ES-I3 (cell line): Measurements from ENCODE around the gene SLC4A11.

ENCODE experiments used
- H3K36me3 ChIP-seq: 2 replicates; pipeline ENCODE4 v1.6.1; 2013; ENCODE audit warnings: mild to moderate bottlenecking, low read length, control low read depth, moderate library complexity; ENCODE audit not compliant: insufficient read depth
- H3K4me1 ChIP-seq: 2 replicates; pipeline ENCODE4 v1.6.1; 2013; ENCODE audit warnings: mild to moderate bottlenecking, control low read depth, low read length; ENCODE audit not compliant: insufficient read depth
- H3K9ac ChIP-seq: 2 replicates; pipeline ENCODE4 v1.6.1; 2013; ENCODE audit warnings: low read depth, mild to moderate bottlenecking, low read length, moderate library complexity
- H3K9me3 ChIP-seq: 2 replicates; pipeline ENCODE4 v1.6.1; 2013; ENCODE audit warnings: mild to moderate bottlenecking, low read length, moderate library complexity; ENCODE audit not compliant: control insufficient read depth, insufficient read depth

The SLC4A11 gene

GRCh38 chr20:3239867-3240775, 1.1 kb upstream of the SLC4A11 start:
- no peaks in the 10 kb centered on the region for H3K36me3 ChIP-seq
- no peaks in the 10 kb centered on the region for H3K9me3 ChIP-seq
- H3K9ac ChIP-seq = peak overlapping the region; percentile 77
- peaks cover 11% of the 10 kb centered on the region; the same call in 1 of the 2 replicates for H3K4me1 ChIP-seq

DNA sequence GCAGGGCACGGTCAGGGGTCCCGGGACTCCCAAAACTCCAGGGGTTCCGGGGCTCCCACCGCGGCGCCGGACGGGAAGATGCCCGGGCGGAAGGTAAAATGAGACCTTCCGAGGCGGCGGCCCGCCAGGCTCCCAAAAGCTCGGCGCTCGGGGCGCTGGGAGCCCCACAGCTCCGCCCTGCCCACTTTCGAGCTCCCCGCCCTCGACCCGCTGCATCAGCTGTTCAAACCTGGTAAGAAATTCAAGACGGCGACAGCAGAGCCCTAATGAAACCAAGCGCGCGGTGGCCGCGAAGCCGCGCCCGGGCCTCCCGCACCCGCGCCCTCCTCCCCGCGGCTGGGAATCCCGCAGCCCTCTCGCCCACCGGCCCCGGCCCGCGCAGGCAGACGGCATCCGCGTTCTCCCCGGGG, 369 bp downstream of the SLC4A11 start:
- no peaks in the 10 kb centered on the region for H3K9me3 ChIP-seq
- H3K36me3 ChIP-seq = no peaks in the 10 kb centered on the region; the same call in 1 of the 2 replicates
- peaks cover 11% of the 10 kb centered on the region; the same call in 1 of the 2 replicates for H3K4me1 ChIP-seq
- peak overlapping the region; percentile 77 for H3K9ac ChIP-seq

DNA sequence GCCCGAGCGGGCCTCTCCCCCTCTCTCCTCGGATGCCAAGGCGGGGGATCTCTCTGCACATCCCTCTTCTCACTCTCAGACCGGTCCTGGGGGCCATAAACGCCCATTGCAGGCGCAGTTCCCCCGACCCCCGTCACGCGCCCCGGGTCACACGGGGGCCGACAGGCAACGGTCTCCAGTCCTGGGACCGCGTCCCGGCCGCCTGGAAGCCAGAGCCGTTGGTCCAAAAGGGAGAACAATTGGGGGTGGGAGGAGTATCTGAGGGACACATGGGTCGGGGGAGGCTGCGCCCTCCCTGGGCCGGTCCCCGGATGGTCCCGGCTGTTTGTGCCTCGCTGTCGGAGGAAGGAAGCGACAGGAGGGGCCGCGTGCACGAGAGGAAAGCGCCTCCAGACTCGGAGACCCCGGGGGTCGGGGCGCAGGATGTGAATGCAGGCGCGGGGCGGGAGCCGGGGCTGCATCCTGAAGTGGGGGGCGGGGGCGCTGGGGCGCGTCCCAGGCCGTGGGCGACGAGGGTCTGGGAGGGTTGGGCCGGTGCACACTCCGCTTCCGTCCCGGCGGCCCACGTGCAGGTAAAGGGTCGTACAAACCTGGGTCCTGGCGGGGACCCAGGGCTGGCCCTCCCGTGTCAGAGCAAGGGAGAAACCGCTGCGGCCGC, 903 bp downstream of the SLC4A11 start:
- Histone ChIP-seq H3K9ac (peak overlapping the region; percentile 77), H3K4me1 (peaks cover 11% of the 10 kb centered on the region; the same call in 1 of the 2 replicates), H3K9me3 (no peaks in the 10 kb centered on the region), H3K36me3 (no peaks in the 10 kb centered on the region; the same call in 1 of the 2 replicates)

DNA sequence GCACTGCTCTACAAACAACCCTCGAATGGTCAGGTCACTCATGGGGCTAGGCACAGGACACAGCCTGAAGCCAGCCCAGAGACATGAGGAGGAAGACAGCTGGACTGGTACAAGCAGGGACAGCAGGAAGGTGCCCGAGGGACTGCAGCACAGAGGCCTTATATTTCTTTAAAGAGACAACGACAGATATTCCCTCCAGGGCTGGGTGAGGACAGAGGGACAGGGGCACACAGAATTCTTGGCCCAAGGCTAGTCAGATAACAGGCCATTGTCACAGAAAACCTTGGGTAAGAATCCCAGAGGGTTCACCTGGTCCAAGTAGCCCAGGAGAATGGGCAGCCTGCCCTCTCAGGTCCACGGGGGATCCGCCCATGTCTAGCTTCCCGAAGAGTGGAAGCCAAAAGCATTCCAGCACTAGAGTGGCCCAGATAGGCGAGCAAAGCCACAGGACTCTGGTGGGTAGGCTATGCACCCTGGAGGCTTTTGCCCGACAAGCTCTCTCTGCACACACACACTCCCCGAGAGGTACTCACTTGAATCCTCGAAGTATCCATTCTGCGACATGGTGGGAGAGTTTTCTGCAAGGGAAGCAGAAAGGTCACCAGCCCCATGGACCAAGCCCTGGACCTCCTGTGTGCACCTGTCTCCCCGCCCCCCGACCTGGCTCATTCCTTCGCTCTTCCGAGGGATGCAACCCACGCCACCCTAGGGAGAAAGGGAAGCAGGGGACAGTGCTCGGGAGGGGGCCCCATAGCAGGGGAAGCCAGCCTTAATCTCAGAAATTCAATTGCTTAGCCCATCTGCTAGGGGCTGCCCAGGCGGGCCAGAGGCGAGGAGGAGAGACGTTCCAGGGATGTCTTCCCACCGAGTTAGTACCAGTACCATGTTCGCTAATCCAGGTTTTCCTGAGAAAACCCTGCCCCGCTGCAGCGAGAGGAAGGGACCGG, 1.7 kb downstream of the SLC4A11 start:
- Histone ChIP-seq H3K9ac (peak overlapping the region; percentile 77), H3K9me3 (no peaks in the 10 kb centered on the region), H3K4me1 (peaks cover 11% of the 10 kb centered on the region; the same call in 1 of the 2 replicates), H3K36me3 (no peaks in the 10 kb centered on the region; the same call in 1 of the 2 replicates)

DNA sequence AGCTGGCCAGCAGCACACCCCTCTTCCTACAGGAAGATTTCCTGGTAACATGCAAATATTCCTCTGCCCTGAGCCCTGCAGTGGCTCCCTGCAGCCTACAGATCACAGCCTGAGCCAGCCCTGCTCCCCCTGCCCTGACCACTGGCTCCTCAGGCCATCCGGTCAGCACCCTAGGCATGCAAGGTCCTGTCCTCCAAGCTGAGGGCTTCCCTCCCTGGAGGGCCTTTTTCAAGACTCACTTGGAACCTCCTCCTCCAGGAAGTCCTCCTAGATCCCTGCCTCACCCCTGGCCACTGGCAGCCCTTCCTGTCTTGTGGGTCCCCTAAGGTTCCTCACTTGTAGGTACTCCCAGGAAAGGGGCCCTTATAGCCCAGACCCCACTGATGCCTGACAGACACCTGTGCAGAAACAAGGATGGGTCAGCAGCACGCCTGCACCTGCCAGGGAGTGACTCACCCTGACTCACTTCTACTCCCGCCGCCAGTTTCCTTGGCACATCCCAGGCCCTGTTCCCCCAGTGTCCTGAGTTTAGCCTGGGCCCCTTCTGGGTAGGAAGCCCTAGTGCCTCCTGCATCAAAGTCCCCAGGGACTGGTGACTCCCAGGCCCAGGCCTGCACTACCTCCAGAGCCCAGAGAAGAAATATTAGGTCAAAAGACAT, 3.2 kb downstream of the SLC4A11 start:
- H3K4me1 ChIP-seq = peaks cover 11% of the 10 kb centered on the region; the same call in 1 of the 2 replicates
- H3K9ac ChIP-seq = no peak overlapping the region

DNA sequence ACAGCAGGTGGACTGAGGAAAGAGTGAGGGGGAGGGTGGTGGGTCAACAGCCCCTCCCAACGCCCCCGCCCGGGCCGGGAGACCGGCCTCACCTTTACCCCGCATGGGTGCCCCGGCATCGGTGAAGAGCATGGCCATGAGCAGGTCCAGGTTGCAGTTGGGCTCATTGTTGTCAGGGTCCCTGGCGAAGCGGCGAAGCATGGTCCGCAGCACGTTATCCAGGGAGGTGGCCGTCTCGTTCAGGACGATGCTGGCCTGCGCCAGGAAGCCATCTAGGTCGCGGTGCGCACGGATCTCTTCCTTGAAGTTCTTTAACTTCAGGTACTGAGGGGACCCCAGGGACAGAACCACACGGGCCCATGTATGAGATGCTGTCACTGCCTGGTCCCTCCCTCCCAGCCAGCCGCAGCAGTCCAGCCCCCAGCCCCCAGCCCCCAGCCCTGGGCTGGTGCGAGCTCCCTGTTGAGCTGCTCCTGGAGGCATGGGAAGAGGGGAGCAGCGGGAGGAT, 4.9 kb downstream of the SLC4A11 start:
- Histone ChIP-seq H3K4me1 (0 out of 2 replicates have a peak, but pooled peaks cover 6% of the 10 kb centered on the region), H3K9me3 (no peaks in the 10 kb centered on the region), H3K9ac (no peak overlapping the region), H3K36me3 (no peaks in the 10 kb centered on the region; the same call in 1 of the 2 replicates)

More for the DNA sequence above, 3.2 kb downstream of the SLC4A11 start:
- no peaks in the 10 kb centered on the region; the same call in 1 of the 2 replicates for H3K36me3 ChIP-seq
- H3K9me3 ChIP-seq = no peaks in the 10 kb centered on the region

DNA sequence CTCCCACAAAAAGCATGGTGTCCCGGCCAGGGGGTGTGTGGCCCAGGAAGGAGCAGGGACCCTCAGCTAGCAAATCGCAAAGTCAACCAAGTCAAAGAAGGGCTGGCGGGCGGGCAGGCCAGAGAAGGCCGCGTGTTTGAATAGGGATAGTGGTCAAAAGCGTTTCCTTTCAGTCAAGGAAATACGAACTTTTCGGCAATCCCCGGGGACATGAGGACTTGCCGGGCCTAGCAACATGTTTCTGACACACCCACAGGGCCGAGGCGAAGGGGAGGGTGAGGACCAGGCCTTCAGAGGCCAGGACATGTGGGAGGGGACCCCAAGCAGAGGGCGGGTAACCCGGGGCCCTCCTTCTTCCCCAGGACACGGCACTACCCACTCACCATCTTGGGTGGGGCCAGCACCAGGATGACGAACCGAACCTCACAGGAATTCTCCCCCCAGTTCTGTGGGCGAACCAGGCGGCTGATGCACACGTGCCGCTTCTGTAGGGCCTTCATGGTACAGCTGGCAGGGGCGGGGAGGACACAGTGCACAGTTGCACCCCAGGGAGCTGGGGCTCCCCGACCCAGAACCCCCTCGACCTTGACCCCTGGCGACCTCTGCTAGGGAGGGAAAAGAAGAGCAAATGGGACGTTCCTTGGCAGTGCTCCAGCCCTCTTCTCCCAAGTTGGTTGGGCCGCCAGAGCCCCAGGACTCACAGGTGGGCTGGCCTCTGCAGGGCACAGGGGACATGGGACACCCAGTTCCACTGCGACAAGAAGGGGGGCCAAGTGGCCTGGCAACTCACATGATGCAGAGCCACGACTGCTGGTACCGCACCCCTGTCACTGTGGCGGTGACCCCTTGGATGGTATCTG, 5.6 kb downstream of the SLC4A11 start:
- Histone ChIP-seq H3K4me1 (0 out of 2 replicates have a peak, but pooled peaks cover 6% of the 10 kb centered on the region), H3K9ac (no peak overlapping the region), H3K36me3 (no peaks in the 10 kb centered on the region; the same call in 1 of the 2 replicates), H3K9me3 (no peaks in the 10 kb centered on the region)

- Histone ChIP-seq H3K9me3 (no peaks in the 10 kb centered on the region), H3K36me3 (no peaks in the 10 kb centered on the region; the same call in 1 of the 2 replicates), H3K4me1 (0 out of 2 replicates have a peak, but pooled peaks cover 2% of the 10 kb centered on the region), H3K9ac (no peak overlapping the region)
Measured at GRCh38 chr20:3231889-3232588, 7.0 kb downstream of the SLC4A11 start.

- no peak overlapping the region for H3K9ac ChIP-seq
- H3K9me3 ChIP-seq = no peaks in the 10 kb centered on the region
- no peaks in the 10 kb centered on the region; the same call in 1 of the 2 replicates for H3K36me3 ChIP-seq
- H3K4me1 ChIP-seq = no peaks in the 10 kb centered on the region
Measured at GRCh38 chr20:3231116-3231515, 7.9 kb downstream of the SLC4A11 start.

DNA sequence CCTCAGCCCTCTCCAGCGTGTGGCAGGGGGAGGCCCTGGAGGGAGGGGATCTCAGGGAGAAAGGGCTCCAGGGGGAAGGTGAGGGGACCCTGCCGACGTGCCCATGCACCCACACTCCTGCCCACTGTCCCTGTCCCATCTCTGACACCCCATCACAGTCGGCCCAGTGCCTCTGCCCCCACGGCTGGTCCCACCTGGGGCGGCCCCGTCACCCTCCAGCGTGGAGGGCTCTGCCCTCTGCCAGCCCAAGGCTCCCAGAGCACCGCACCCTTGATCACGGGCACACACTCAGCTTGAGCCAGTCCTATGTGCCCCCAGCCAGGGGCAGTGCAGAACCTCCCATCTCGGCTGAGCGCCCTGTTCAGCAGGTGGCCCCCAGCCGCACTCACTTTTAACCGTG, 9.2 kb downstream of the SLC4A11 start:
- no peaks in the 10 kb centered on the region; the same call in 1 of the 2 replicates for H3K36me3 ChIP-seq
- H3K9ac ChIP-seq = no peak overlapping the region
- no peaks in the 10 kb centered on the region for H3K9me3 ChIP-seq
- H3K4me1 ChIP-seq = no peaks in the 10 kb centered on the region

- Histone ChIP-seq H3K9me3 (no peaks in the 10 kb centered on the region), H3K4me1 (no peaks in the 10 kb centered on the region), H3K36me3 (no peaks in the 10 kb centered on the region; the same call in 1 of the 2 replicates), H3K9ac (no peak overlapping the region)
Measured at GRCh38 chr20:3229158-3229557, 9.8 kb downstream of the SLC4A11 start.

DNA sequence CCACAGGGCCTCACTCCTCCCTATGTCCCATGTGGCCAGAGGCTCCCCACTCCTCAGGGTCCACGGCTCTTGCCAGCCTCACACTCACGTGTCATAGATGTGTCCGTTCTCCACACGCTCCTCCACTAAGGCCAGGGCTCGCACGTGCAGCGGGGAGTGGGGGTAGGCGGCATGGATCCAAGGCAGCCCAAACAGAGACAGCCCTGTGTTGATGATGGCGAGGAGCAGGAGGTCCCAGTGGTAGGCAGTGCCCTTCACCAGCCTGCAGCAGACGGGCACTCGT, 10.3 kb downstream of the SLC4A11 start:
- H3K36me3 ChIP-seq = no peaks in the 10 kb centered on the region; the same call in 1 of the 2 replicates
- H3K9ac ChIP-seq = no peak overlapping the region
- no peaks in the 10 kb centered on the region for H3K4me1 ChIP-seq
- no peaks in the 10 kb centered on the region for H3K9me3 ChIP-seq
